GM23338 (cell line): ENCODE data around the gene SMPDL3B. TPM values are rescaled to one million over a fixed set of nuclear protein-coding genes. Genes with fewer than 3 reads are reported as not detected.

Experiments
- ATAC-seq: fragments of 200-7000 bp; cut with Tn5 transposase; 3 replicates; pipeline ENCODE4 v1.9.1; 2020
- DNase-seq: peaks from one replicate; pipeline ENCODE4 v3.0.0-alpha.2; 2015; ENCODE audit warnings: low spot score
- H2AFZ ChIP-seq: fragments of 200-600 bp; sonication (generic); 2 replicates; pipeline ENCODE4 v1.8.0; 2016; ENCODE audit warnings: antibody characterized with exemption, mild to moderate bottlenecking, moderate library complexity
- H3F3A ChIP-seq: fragments of 200-600 bp; sonication (generic); replicated peaks from 2 replicates; pipeline ENCODE4 v1.8.0; 2017; ENCODE audit warnings: antibody characterized with exemption, mixed run types, low read depth
- H3K27ac ChIP-seq: fragments of 200-600 bp; sonication (generic); 2 replicates; pipeline ENCODE4 v1.6.1; 2016; ENCODE audit warnings: low read depth
- H3K27me3 ChIP-seq: fragments of 200-600 bp; sonication (generic); 2 replicates; pipeline ENCODE4 v1.8.0; 2016; ENCODE audit warnings: mild to moderate bottlenecking, mixed run types, moderate library complexity; ENCODE audit not compliant: insufficient read depth
- H3K36me3 ChIP-seq: fragments of 200-600 bp; sonication (generic); 2 replicates; pipeline ENCODE4 v1.8.0; 2016; ENCODE audit warnings: mild to moderate bottlenecking; ENCODE audit not compliant: insufficient read depth
- H3K4me1 ChIP-seq: fragments of 200-600 bp; sonication (generic); 2 replicates; pipeline ENCODE4 v1.8.0; 2016; ENCODE audit warnings: mild to moderate bottlenecking, moderate library complexity; ENCODE audit not compliant: insufficient read depth
- H3K4me2 ChIP-seq: fragments of 200-600 bp; sonication (generic); 2 replicates; pipeline ENCODE4 v1.7.1; 2017; ENCODE audit warnings: mixed run types
- H3K4me3 ChIP-seq: fragments of 200-600 bp; sonication (generic); 2 replicates; pipeline ENCODE4 v1.6.1; 2016; ENCODE audit warnings: mixed run types
- H3K79me2 ChIP-seq: fragments of 200-600 bp; sonication (generic); replicated peaks from 2 replicates; pipeline ENCODE4 v1.8.0; 2017; ENCODE audit warnings: mild to moderate bottlenecking; ENCODE audit not compliant: insufficient read depth
- H3K9me2 ChIP-seq: fragments of 200-600 bp; sonication (generic); 2 replicates; pipeline ENCODE4 v1.8.0; 2017; ENCODE audit not compliant: insufficient read depth
- H4K20me1 ChIP-seq: fragments of 200-600 bp; sonication (generic); replicated peaks from 2 replicates; pipeline ENCODE4 v1.8.0; 2017; ENCODE audit warnings: mild to moderate bottlenecking; ENCODE audit not compliant: insufficient read depth
- H3K27ac Mint-ChIP-seq: 2 replicates; pipeline ENCODE4 v1.8.0; 2020; ENCODE audit warnings: inconsistent platforms, mild to moderate bottlenecking, moderate library complexity, mixed read lengths
- H3K27me3 Mint-ChIP-seq: 3 replicates; pipeline ENCODE4 v1.8.0; 2022; ENCODE audit warnings: low read depth, mild to moderate bottlenecking, moderate library complexity, mixed read lengths, inconsistent platforms; ENCODE audit not compliant: insufficient read depth, poor library complexity
- H3K36me3 Mint-ChIP-seq: 3 replicates; pipeline ENCODE4 v1.8.0; 2021; ENCODE audit warnings: low read depth, mild to moderate bottlenecking, inconsistent platforms, moderate library complexity, mixed read lengths
- H3K4me1 Mint-ChIP-seq: 3 replicates; pipeline ENCODE4 v1.8.0; 2020; ENCODE audit warnings: mild to moderate bottlenecking, inconsistent platforms, mixed read lengths
- H3K4me3 Mint-ChIP-seq: 3 replicates; pipeline ENCODE4 v1.8.0; 2021; ENCODE audit warnings: moderate library complexity, mild to moderate bottlenecking, inconsistent platforms, mixed read lengths
- H3K9me3 Mint-ChIP-seq: 3 replicates; pipeline ENCODE4 v1.8.0; 2020; ENCODE audit warnings: moderate library complexity, mild to moderate bottlenecking, inconsistent platforms, mixed read lengths
- CTCF ChIP-seq, 2 experiments: fragments of 200-600 bp in 1 of 2; sonication (generic) in 1 of 2; conservative IDR thresholded peaks; 2 replicates each; pipeline versions ENCODE4 v1.5.1 to v1.6.1; 2016 to 2017; ENCODE audit warnings: antibody characterized with exemption in 2 of 2, low read depth in 2 of 2, mild to moderate bottlenecking in 2 of 2, moderate library complexity in 1 of 2
- ETS1 ChIP-seq: IDR thresholded peaks from 2 replicates; pipeline ENCODE4 v1.6.1; 2016; ENCODE audit warnings: antibody characterized with exemption
- EZH2phosphoT487 ChIP-seq: fragments of 200-600 bp; sonication (generic); IDR thresholded peaks from one replicate; pipeline ENCODE4 v1.8.1; 2018; ENCODE audit warnings: antibody characterized with exemption; ENCODE audit not compliant: unreplicated experiment
- NANOG ChIP-seq: IDR thresholded peaks from 2 replicates; pipeline ENCODE4 v1.6.1; 2016; ENCODE audit warnings: antibody characterized with exemption, borderline replicate concordance
- REST ChIP-seq: IDR thresholded peaks from one replicate; pipeline ENCODE4 v1.6.1; 2018; ENCODE audit warnings: antibody characterized with exemption; ENCODE audit not compliant: unreplicated experiment
- ZNF114 ChIP-seq: fragments of 250-450 bp; sonication (Bioruptor Pico); IDR thresholded peaks from 2 replicates; pipeline ENCODE4 v1.5.0; 2020; ENCODE audit warnings: mild to moderate bottlenecking, moderate library complexity
- ZNF331 ChIP-seq: fragments of 250-450 bp; sonication (Bioruptor Pico); IDR thresholded peaks from 2 replicates; pipeline ENCODE4 v1.5.0; 2020; ENCODE audit warnings: low read depth, mild to moderate bottlenecking, moderate library complexity
- ZNF462 ChIP-seq: fragments of 250-450 bp; sonication (Bioruptor Pico); IDR thresholded peaks from 2 replicates; pipeline ENCODE4 v1.5.0; 2020; ENCODE audit warnings: mild to moderate bottlenecking, moderate library complexity
- polyA plus RNA-seq: library from polyadenylated mRNA; unstranded; fragments of >200 nt; fragmentation: Nextera tagmentation; extraction: Ambion mirVana; gene quantifications from 2 replicates; pipeline ENCODE4 v1.2.1, GENCODE V29; 2016
- total RNA-seq: library from RNA; depleted of rRNA; stranded (reverse); fragments of >200 nt; shearing (Covaris generic); gene quantifications from 2 replicates; pipeline ENCODE4 v1.2.3, GENCODE V29; 2014

Gene SMPDL3B
- total and polyA plus RNA-seq, 2 experiments from 2014 or later: 39.5 to 83.1 TPM

- no peak for ATAC-seq
These were observed 46.3 kb downstream of the SMPDL3B start for GRCh38 chr1:27981145-27981544.

More at GRCh38 chr1:27981145-27981544, 46.3 kb downstream of the SMPDL3B start:
- H3K4me1 Mint-ChIP-seq: no peaks in the 10 kb centered on the region
- H3K9me3 Mint-ChIP-seq: no peaks in the 10 kb centered on the region
- TF ChIP-seq ZNF462 (CRISPR knock-in tag) (no peak), ETS1 (no peak), ZNF331 (CRISPR knock-in tag) (no peak), EZH2phosphoT487 (no peak), ZNF114 (CRISPR knock-in tag) (no peak), NANOG (no peak), REST (no peak), CTCF (conservative IDR thresholded peaks at IDR 0.05; ENCODE audit: low read depth in 2 of 2) (no peak)
- Histone ChIP-seq H3K4me1 (no peaks in the 10 kb centered on the region), H3K4me2 (no peak overlapping the region), H2AFZ (no peak overlapping the region), H3K79me2 (no peaks in the 10 kb centered on the region), H3K27me3 (no peaks in the 10 kb centered on the region), H3F3A (0 out of 2 replicates have a peak, but pooled peaks cover 2% of the 10 kb centered on the region), H4K20me1 (no peaks in the 10 kb centered on the region), H3K27ac (no peak overlapping the region; the same call in 1 of the 2 replicates), H3K4me3 (no peak overlapping the region), H3K9me2 (no peaks in the 10 kb centered on the region), H3K36me3 (no peaks in the 10 kb centered on the region)
- no peak overlapping the region for H3K27ac Mint-ChIP-seq
- DNase-seq: no peak
- H3K27me3 Mint-ChIP-seq: peaks cover 5% of the 10 kb centered on the region
- peaks cover 7% of the 10 kb centered on the region; the same call in 2 of the 3 replicates for H3K36me3 Mint-ChIP-seq
- H3K4me3 Mint-ChIP-seq: no peak overlapping the region
